Thoracic aorta (tissue), 2 donors: ENCODE data around the gene EFEMP1. TPM values are rescaled to one million over a fixed set of nuclear protein-coding genes. Genes with fewer than 3 reads are reported as not detected.

Experiments
- ATAC-seq: fragments of 150-250 bp; one replicate; pipeline ENCODE4 v1.8.0; 2017; ENCODE audit warnings: low read depth; ENCODE audit not compliant: insufficient number of reproducible peaks, low FRiP score
- DNase-seq: peaks from one replicate; pipeline ENCODE4 v3.0.0-alpha.2; 2020; ENCODE audit warnings: low spot score
- H3K27ac ChIP-seq, 2 donors: fragments of 200-600 bp; sonication (generic); 1 replicate in 1 of 2; 2 replicates in 1 of 2; pipeline ENCODE4 v1.5.1; 2016; ENCODE audit warnings: mild to moderate bottlenecking in 2 of 2, moderate library complexity in 2 of 2
- H3K27me3 ChIP-seq: fragments of 200-600 bp; sonication (generic); replicated peaks from 2 replicates; pipeline ENCODE4 v1.6.0; 2016; ENCODE audit warnings: mild to moderate bottlenecking; ENCODE audit not compliant: insufficient read depth
- H3K36me3 ChIP-seq: fragments of 200-600 bp; sonication (generic); one replicate; pipeline ENCODE4 v1.5.1; 2016
- H3K4me1 ChIP-seq, 2 donors: fragments of 200-600 bp; sonication (generic); 1 replicate in 1 of 2; 2 replicates in 1 of 2; pipeline versions ENCODE4 v1.5.1 to v1.6.0; 2016; ENCODE audit warnings: low read depth in 2 of 2, mild to moderate bottlenecking in 1 of 2; ENCODE audit not compliant: control insufficient read depth in 1 of 2
- H3K4me3 ChIP-seq: fragments of 200-600 bp; sonication (generic); 2 replicates; pipeline ENCODE4 v1.5.1; 2016; ENCODE audit warnings: mild to moderate bottlenecking
- H3K9me3 ChIP-seq: fragments of 200-600 bp; sonication (generic); 2 replicates; pipeline ENCODE4 v1.5.1; 2016
- CTCF ChIP-seq: fragments of 200-600 bp; sonication (generic); IDR thresholded peaks from one replicate; pipeline ENCODE4 v1.5.1; 2019; ENCODE audit warnings: antibody characterized with exemption
- total RNA-seq, 2 donors: library from RNA; depleted of rRNA; stranded (reverse); fragments of >200 nt; gene quantifications; one replicate each; pipeline versions ENCODE4 v1.1.0 to v1.2.3, GENCODE V29; 2016

The EFEMP1 gene
- total RNA-seq, 2 donors from 2014 or later = 1,782 to 2,754 TPM

- Histone ChIP-seq H3K4me1 (peaks cover 8 to 26% of the 10 kb centered on the region in 2 donors), H3K9me3 (no peaks in the 10 kb centered on the region), H3K27ac (peak overlapping the region; percentile 57 to 81), H3K27me3 (no peaks in the 10 kb centered on the region), H3K4me3 (peak overlapping the region; percentile 35), H3K36me3 (no peaks in the 10 kb centered on the region)
- DNase-seq = no peak
- TF ChIP-seq CTCF = no peak
- ATAC-seq = peak; percentile 62
Measured at GRCh38 chr2:55965966-55966365, 42.4 kb upstream of the EFEMP1 start.

- no peaks in the 10 kb centered on the region for H3K36me3 ChIP-seq
- ATAC-seq (no peak), DNase-seq (no peak)
- H3K9me3 ChIP-seq = no peaks in the 10 kb centered on the region
- peaks cover 8 to 26% of the 10 kb centered on the region in 2 donors for H3K4me1 ChIP-seq
- no peak for TF ChIP-seq CTCF
- H3K27me3 ChIP-seq = no peaks in the 10 kb centered on the region
- no peak overlapping the region for H3K4me3 ChIP-seq
- H3K27ac ChIP-seq = peak overlapping the region; percentile 57 to 81
Measured at GRCh38 chr2:55965276-55965675, 41.7 kb upstream of the EFEMP1 start.

- Histone ChIP-seq H3K27me3 (no peaks in the 10 kb centered on the region), H3K36me3 (no peaks in the 10 kb centered on the region), H3K4me3 (no peak overlapping the region), H3K27ac (no peak overlapping the region), H3K9me3 (no peaks in the 10 kb centered on the region), H3K4me1 (peaks cover 8 to 26% of the 10 kb centered on the region in 2 donors)
- ATAC-seq (no peak), DNase-seq (no peak)
- TF ChIP-seq CTCF = no peak
Measured at GRCh38 chr2:55962915-55963314, 39.3 kb upstream of the EFEMP1 start.

GRCh38 chr2:55961318-55961911 is 37.8 kb upstream of the EFEMP1 start:
- Histone ChIP-seq H3K9me3 (no peaks in the 10 kb centered on the region), H3K4me1 (peaks cover 5 to 23% of the 10 kb centered on the region in 2 donors), H3K27ac (no peak overlapping the region), H3K36me3 (no peaks in the 10 kb centered on the region), H3K27me3 (no peaks in the 10 kb centered on the region), H3K4me3 (peak overlapping the region; percentile 50)
- peak; percentile 61 for TF ChIP-seq CTCF
- no peak for ATAC-seq
- no peak for DNase-seq

GRCh38 chr2:55958756-55959155 is 35.2 kb upstream of the EFEMP1 start:
- Histone ChIP-seq H3K36me3 (no peaks in the 10 kb centered on the region), H3K27ac (no peak overlapping the region), H3K4me3 (no peak overlapping the region), H3K9me3 (no peaks in the 10 kb centered on the region), H3K4me1 (peaks cover 0 to 7% of the 10 kb centered on the region in 2 donors), H3K27me3 (no peaks in the 10 kb centered on the region)
- DNase-seq (no peak), ATAC-seq (no peak)
- TF ChIP-seq CTCF = no peak
